Neural cell (in vitro differentiated cells): Measurements from ENCODE around the gene SMG1. TPM values are rescaled to one million over a fixed set of nuclear protein-coding genes. Genes with fewer than 3 reads are reported as not detected.

Experiments used
- H2AFZ ChIP-seq: fragments of 200-600, 300-800 bp; sonication (generic), shearing (Covaris generic); 2 replicates; pipeline ENCODE4 v1.6.0; 2014; ENCODE audit warnings: low read depth, mild to moderate bottlenecking, antibody characterized with exemption, low read length, moderate library complexity
- H3F3A ChIP-seq: fragments of 200-600 bp; shearing (Covaris generic); 2 replicates; pipeline ENCODE4 v1.6.1; 2016; ENCODE audit warnings: mild to moderate bottlenecking, moderate library complexity, mixed read lengths, antibody characterized with exemption, low read length; ENCODE audit not compliant: insufficient read depth, poor library complexity, severe bottlenecking
- H3K27ac ChIP-seq: fragments of 200-600, 300-800 bp; sonication (generic), shearing (Covaris generic); 2 replicates; pipeline ENCODE4 v1.5.1; 2014; ENCODE audit warnings: mild to moderate bottlenecking, low read length, moderate library complexity
- H3K27me3 ChIP-seq: fragments of 300-800, 200-600 bp; sonication (generic), shearing (Covaris generic); 2 replicates; pipeline ENCODE4 v1.6.0; 2014; ENCODE audit warnings: mild to moderate bottlenecking, low read depth, low read length, moderate library complexity; ENCODE audit not compliant: insufficient read depth
- H3K36me3 ChIP-seq: fragments of 300-800, 200-600 bp; sonication (generic), shearing (Covaris generic); 2 replicates; pipeline ENCODE4 v1.5.1; 2014; ENCODE audit warnings: mild to moderate bottlenecking, antibody characterized with exemption, low read length, moderate library complexity; ENCODE audit not compliant: insufficient read depth
- H3K4me2 ChIP-seq: fragments of 300-800, 200-600 bp; sonication (generic), shearing (Covaris generic); 2 replicates; pipeline ENCODE4 v1.6.0; 2014; ENCODE audit warnings: mild to moderate bottlenecking, low read length
- H3K4me3 ChIP-seq: fragments of 300-800, 200-600 bp; sonication (generic), shearing (Covaris generic); 2 replicates; pipeline ENCODE4 v1.5.1; 2014; ENCODE audit warnings: mild to moderate bottlenecking, low read length, moderate library complexity
- H3K79me2 ChIP-seq: fragments of 200-600 bp; shearing (Covaris generic); replicated peaks from 2 replicates; pipeline ENCODE4 v1.6.0; 2014; ENCODE audit warnings: mild to moderate bottlenecking, low read length, moderate library complexity; ENCODE audit not compliant: insufficient read depth
- H3K9ac ChIP-seq: fragments of 300-800, 200-600 bp; sonication (generic), shearing (Covaris generic); 2 replicates; pipeline ENCODE4 v1.6.1; 2016; ENCODE audit warnings: mild to moderate bottlenecking, low read length, mixed read lengths
- H3K9me2 ChIP-seq: fragments of 200-600 bp; shearing (Covaris generic); 2 replicates; pipeline ENCODE4 v1.6.1; 2016; ENCODE audit warnings: mild to moderate bottlenecking, low read length, mixed read lengths; ENCODE audit not compliant: insufficient read depth
- H3K9me3 ChIP-seq: fragments of 200-600, 300-800 bp; sonication (generic), shearing (Covaris generic); 2 replicates; pipeline ENCODE4 v1.6.1; 2016; ENCODE audit warnings: mild to moderate bottlenecking, mixed run types, low read length, moderate library complexity, mixed read lengths
- H4K20me1 ChIP-seq: fragments of 200-600 bp; shearing (Covaris generic); 2 replicates; pipeline ENCODE4 v1.6.1; 2016; ENCODE audit warnings: mild to moderate bottlenecking, mixed run types; ENCODE audit not compliant: insufficient read depth
- EP300 ChIP-seq: fragments of 450-650 bp; conservative IDR thresholded peaks from 2 replicates; pipeline ENCODE4 v1.6.1; 2014; ENCODE audit warnings: antibody characterized with exemption, mild to moderate bottlenecking, moderate library complexity; ENCODE audit not compliant: poor library complexity, severe bottlenecking
- EZH2 ChIP-seq: fragments of 200-600, 300-800 bp; shearing (Covaris generic), sonication (generic); IDR thresholded peaks from 2 replicates; pipeline ENCODE4 v1.6.1; 2014; ENCODE audit warnings: antibody characterized with exemption, low read length, borderline replicate concordance, mild to moderate bottlenecking; ENCODE audit not compliant: insufficient read depth, poor library complexity, severe bottlenecking
- MXI1 ChIP-seq: fragments of 450-650 bp; conservative IDR thresholded peaks from 2 replicates; pipeline ENCODE4 v1.6.1; 2014; ENCODE audit warnings: antibody characterized with exemption, mild to moderate bottlenecking; ENCODE audit not compliant: poor library complexity, severe bottlenecking
- POLR2AphosphoS5 ChIP-seq: IDR thresholded peaks from 2 replicates; pipeline ENCODE4 v1.6.1; 2012
- RAD21 ChIP-seq: fragments of 450-650 bp; conservative IDR thresholded peaks from 2 replicates; pipeline ENCODE4 v1.6.1; 2014; ENCODE audit warnings: antibody characterized with exemption, mild to moderate bottlenecking, moderate library complexity
- SMC3 ChIP-seq: fragments of 450-650 bp; conservative IDR thresholded peaks from 2 replicates; pipeline ENCODE4 v1.6.1; 2014; ENCODE audit warnings: antibody characterized with exemption, mild to moderate bottlenecking, moderate library complexity; ENCODE audit not compliant: poor library complexity
- TAF1 ChIP-seq: IDR thresholded peaks from 2 replicates; pipeline ENCODE4 v1.6.1; 2012; ENCODE audit warnings: low read depth
- polyA plus RNA-seq: library from polyadenylated mRNA; depleted of rRNA; stranded (reverse); fragments of >200 nt; gene quantifications from 2 replicates; pipeline ENCODE4 v1.2.3, GENCODE V29; 2014
- TF ChIP-seq, protein P1 (sequence below): IDR thresholded peaks from 2 replicates; pipeline ENCODE4 v1.6.1; 2012; ENCODE audit warnings: borderline replicate concordance
- TF ChIP-seq, protein P2 (sequence below): fragments of 450-650 bp; IDR thresholded peaks from 2 replicates; pipeline ENCODE4 v1.5.1; 2014; ENCODE audit warnings: antibody characterized with exemption, mild to moderate bottlenecking, moderate library complexity; ENCODE audit not compliant: poor library complexity, severe bottlenecking

The SMG1 gene
- polyA plus RNA-seq, 1 donor from 2014 or later, result 26.3 TPM

- Histone ChIP-seq H3K4me2 (no peak overlapping the region), H3K9ac (no peak overlapping the region), H3K27me3 (no peaks in the 10 kb centered on the region), H3K79me2 (no peaks in the 10 kb centered on the region), H4K20me1 (no peaks in the 10 kb centered on the region), H3F3A (no peaks in the 10 kb centered on the region), H3K36me3 (no peaks in the 10 kb centered on the region), H3K9me3 (no peaks in the 10 kb centered on the region), H3K27ac (no peak overlapping the region), H2AFZ (peak overlapping the region; percentile 41), H3K4me3 (no peak overlapping the region), H3K9me2 (no peaks in the 10 kb centered on the region)
- TF ChIP-seq MXI1 (no peak), TAF1 (no peak), POLR2AphosphoS5 (no peak), SMC3 (no peak), EP300 (no peak), EZH2 (no peak), RAD21 (no peak)
- TF ChIP-seq, protein P1, sequence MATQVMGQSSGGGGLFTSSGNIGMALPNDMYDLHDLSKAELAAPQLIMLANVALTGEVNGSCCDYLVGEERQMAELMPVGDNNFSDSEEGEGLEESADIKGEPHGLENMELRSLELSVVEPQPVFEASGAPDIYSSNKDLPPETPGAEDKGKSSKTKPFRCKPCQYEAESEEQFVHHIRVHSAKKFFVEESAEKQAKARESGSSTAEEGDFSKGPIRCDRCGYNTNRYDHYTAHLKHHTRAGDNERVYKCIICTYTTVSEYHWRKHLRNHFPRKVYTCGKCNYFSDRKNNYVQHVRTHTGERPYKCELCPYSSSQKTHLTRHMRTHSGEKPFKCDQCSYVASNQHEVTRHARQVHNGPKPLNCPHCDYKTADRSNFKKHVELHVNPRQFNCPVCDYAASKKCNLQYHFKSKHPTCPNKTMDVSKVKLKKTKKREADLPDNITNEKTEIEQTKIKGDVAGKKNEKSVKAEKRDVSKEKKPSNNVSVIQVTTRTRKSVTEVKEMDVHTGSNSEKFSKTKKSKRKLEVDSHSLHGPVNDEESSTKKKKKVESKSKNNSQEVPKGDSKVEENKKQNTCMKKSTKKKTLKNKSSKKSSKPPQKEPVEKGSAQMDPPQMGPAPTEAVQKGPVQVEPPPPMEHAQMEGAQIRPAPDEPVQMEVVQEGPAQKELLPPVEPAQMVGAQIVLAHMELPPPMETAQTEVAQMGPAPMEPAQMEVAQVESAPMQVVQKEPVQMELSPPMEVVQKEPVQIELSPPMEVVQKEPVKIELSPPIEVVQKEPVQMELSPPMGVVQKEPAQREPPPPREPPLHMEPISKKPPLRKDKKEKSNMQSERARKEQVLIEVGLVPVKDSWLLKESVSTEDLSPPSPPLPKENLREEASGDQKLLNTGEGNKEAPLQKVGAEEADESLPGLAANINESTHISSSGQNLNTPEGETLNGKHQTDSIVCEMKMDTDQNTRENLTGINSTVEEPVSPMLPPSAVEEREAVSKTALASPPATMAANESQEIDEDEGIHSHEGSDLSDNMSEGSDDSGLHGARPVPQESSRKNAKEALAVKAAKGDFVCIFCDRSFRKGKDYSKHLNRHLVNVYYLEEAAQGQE, result no peak
- TF ChIP-seq, protein P2, sequence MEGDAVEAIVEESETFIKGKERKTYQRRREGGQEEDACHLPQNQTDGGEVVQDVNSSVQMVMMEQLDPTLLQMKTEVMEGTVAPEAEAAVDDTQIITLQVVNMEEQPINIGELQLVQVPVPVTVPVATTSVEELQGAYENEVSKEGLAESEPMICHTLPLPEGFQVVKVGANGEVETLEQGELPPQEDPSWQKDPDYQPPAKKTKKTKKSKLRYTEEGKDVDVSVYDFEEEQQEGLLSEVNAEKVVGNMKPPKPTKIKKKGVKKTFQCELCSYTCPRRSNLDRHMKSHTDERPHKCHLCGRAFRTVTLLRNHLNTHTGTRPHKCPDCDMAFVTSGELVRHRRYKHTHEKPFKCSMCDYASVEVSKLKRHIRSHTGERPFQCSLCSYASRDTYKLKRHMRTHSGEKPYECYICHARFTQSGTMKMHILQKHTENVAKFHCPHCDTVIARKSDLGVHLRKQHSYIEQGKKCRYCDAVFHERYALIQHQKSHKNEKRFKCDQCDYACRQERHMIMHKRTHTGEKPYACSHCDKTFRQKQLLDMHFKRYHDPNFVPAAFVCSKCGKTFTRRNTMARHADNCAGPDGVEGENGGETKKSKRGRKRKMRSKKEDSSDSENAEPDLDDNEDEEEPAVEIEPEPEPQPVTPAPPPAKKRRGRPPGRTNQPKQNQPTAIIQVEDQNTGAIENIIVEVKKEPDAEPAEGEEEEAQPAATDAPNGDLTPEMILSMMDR, result no peak
Measured at GRCh38 chr16:18969855-18970240, 43.6 kb upstream of the SMG1 start.

GRCh38 chr16:18969050-18969854 lies 43.0 kb upstream of the SMG1 start:
- Histone ChIP-seq H3K9ac (peak overlapping the region; percentile 17), H3K36me3 (no peaks in the 10 kb centered on the region), H3K4me2 (peak overlapping the region; percentile 89), H2AFZ (peak overlapping the region; percentile 41), H4K20me1 (no peaks in the 10 kb centered on the region), H3K4me3 (peak overlapping the region; percentile 60), H3K9me3 (no peaks in the 10 kb centered on the region), H3K9me2 (no peaks in the 10 kb centered on the region), H3K27me3 (no peaks in the 10 kb centered on the region), H3K27ac (no peak overlapping the region), H3K79me2 (no peaks in the 10 kb centered on the region), H3F3A (no peaks in the 10 kb centered on the region)
- peak; percentile 83 for TF ChIP-seq RAD21
- TF ChIP-seq, protein P2, result peak; percentile 91
- TF ChIP-seq POLR2AphosphoS5, result peak; percentile 15
- no peak for TF ChIP-seq MXI1
- TF ChIP-seq SMC3, result peak; percentile 85
- no peak for TF ChIP-seq EP300
- TF ChIP-seq, protein P1, result peak; percentile 26
